Keratinocyte (primary cell): ENCODE data around the gene EIF2S3. TPM values are rescaled to one million over a fixed set of nuclear protein-coding genes. Genes with fewer than 3 reads are reported as not detected.

ENCODE experiments used
- DNase-seq: peaks from one replicate; pipeline ENCODE4 v3.0.0-alpha.2; 2011; ENCODE audit warnings: low read depth, missing footprints, low spot score
- FAIRE-seq: peaks from 2 replicates; lab custom pipeline; 2011; peaks lifted over from hg19 to GRCh38; lab: Jason Lieb, UNC
- H2AFZ ChIP-seq: 2 replicates; pipeline ENCODE4 v1.6.0; 2012; ENCODE audit warnings: low read length, control low read depth, inconsistent platforms; ENCODE audit not compliant: control insufficient read depth
- H3K27ac ChIP-seq: 2 replicates; pipeline ENCODE4 v1.5.1; 2011; ENCODE audit warnings: low read length; ENCODE audit not compliant: control insufficient read depth, insufficient read depth
- H3K27me3 ChIP-seq: 3 replicates; pipeline ENCODE4 v1.6.0; 2011; ENCODE audit warnings: low read length; ENCODE audit not compliant: control insufficient read depth, insufficient read depth; ENCODE audit errors: extremely low read depth
- H3K36me3 ChIP-seq, 2 experiments: 2 replicates in 1 of 2; 3 replicates in 1 of 2; pipeline ENCODE4 v1.5.1; 2011; ENCODE audit warnings: low read length in 2 of 2, mild to moderate bottlenecking in 1 of 2; ENCODE audit not compliant: control insufficient read depth in 2 of 2, insufficient read depth in 2 of 2; ENCODE audit errors: extremely low read depth in 1 of 2
- H3K4me1 ChIP-seq: 3 replicates; pipeline ENCODE4 v1.5.1; 2011; ENCODE audit warnings: low read length; ENCODE audit not compliant: control insufficient read depth, insufficient read depth; ENCODE audit errors: extremely low read depth
- H3K4me2 ChIP-seq: 3 replicates; pipeline ENCODE4 v1.6.0; 2011; ENCODE audit warnings: low read depth, low read length; ENCODE audit not compliant: control insufficient read depth, insufficient read depth; ENCODE audit errors: extremely low read depth
- H3K4me3 ChIP-seq, 3 experiments: fragments of 200-600 bp in 1 of 3; sonication (generic) in 1 of 3; 2 replicates in 2 of 3; 3 replicates in 1 of 3; pipeline ENCODE4 v1.5.1; 2011 to 2016; ENCODE audit warnings: low read length in 3 of 3, mild to moderate bottlenecking in 3 of 3, control low read depth in 2 of 3, inconsistent platforms in 1 of 3, low read depth in 1 of 3, mixed read lengths in 1 of 3, mixed run types in 1 of 3, moderate library complexity in 1 of 3; ENCODE audit not compliant: control insufficient read depth in 2 of 3, insufficient read depth in 2 of 3; ENCODE audit errors: extremely low read depth in 1 of 3
- H3K79me2 ChIP-seq: 2 replicates; pipeline ENCODE4 v1.6.0; 2012; ENCODE audit warnings: low read length; ENCODE audit not compliant: control insufficient read depth, insufficient read depth
- H3K9ac ChIP-seq: 3 replicates; pipeline ENCODE4 v1.6.0; 2011; ENCODE audit warnings: low read length; ENCODE audit not compliant: control insufficient read depth, insufficient read depth; ENCODE audit errors: extremely low read depth
- H3K9me1 ChIP-seq: 3 replicates; pipeline ENCODE4 v1.6.0; 2011; ENCODE audit warnings: low read length; ENCODE audit not compliant: control insufficient read depth, insufficient read depth; ENCODE audit errors: extremely low read depth
- H3K9me3 ChIP-seq: 2 replicates; pipeline ENCODE4 v1.5.1; 2012; ENCODE audit warnings: low read depth, low read length; ENCODE audit not compliant: control insufficient read depth
- H4K20me1 ChIP-seq: 3 replicates; pipeline ENCODE4 v1.6.0; 2011; ENCODE audit warnings: low read length; ENCODE audit not compliant: control insufficient read depth, insufficient read depth; ENCODE audit errors: extremely low read depth
- EZH2 ChIP-seq: IDR thresholded peaks from one replicate; pipeline ENCODE4 v1.6.1; 2012; ENCODE audit warnings: inconsistent platforms, mild to moderate bottlenecking, low read length, moderate library complexity
- dilution Hi-C: fragments of 300-500 bp; cut with MboI; formaldehyde crosslinking; loops from one replicate; pipeline ENCODE4 v1.7.0; 2020; ENCODE audit warnings: low sequenced_read_pairs; ENCODE audit not compliant: extremely low pct_ligation_motif_present
- polyA plus RNA-seq, 5 experiments: library from polyadenylated mRNA; depleted of rRNA in 3 of 5; stranded (reverse) in 3 of 5; stranded (forward) in 1 of 5; unstranded in 1 of 5; fragments of >200 nt; gene quantifications; 1 replicate in 1 of 5; 2 replicates in 3 of 5; 3 replicates in 1 of 5; pipeline versions ENCODE4 v1.2.1 to v1.2.3, GENCODE V29; 2011 to 2012; ENCODE audit warnings: missing spikeins in 2 of 5, low read depth in 1 of 5, low replicate concordance in 1 of 5
- TF ChIP-seq, protein P1 (sequence below), 3 experiments: IDR thresholded peaks in 1 of 3; conservative IDR thresholded peaks in 1 of 3; optimal IDR thresholded peaks in 1 of 3; 2 replicates in 2 of 3; 3 replicates in 1 of 3; pipeline versions ENCODE3 to v1.5.1; 2011; ENCODE audit warnings: low read length in 3 of 3, mild to moderate bottlenecking in 3 of 3, moderate library complexity in 2 of 3, control low read depth in 1 of 3, inconsistent platforms in 1 of 3; ENCODE audit not compliant: insufficient read depth in 2 of 3; ENCODE audit errors: extremely low read depth in 1 of 3

The EIF2S3 gene
- polyA plus RNA-seq, 1 donor (not counting 4 experiments of a cell fraction or from before 2014, with no cell fraction given) = 127 TPM

DNA sequence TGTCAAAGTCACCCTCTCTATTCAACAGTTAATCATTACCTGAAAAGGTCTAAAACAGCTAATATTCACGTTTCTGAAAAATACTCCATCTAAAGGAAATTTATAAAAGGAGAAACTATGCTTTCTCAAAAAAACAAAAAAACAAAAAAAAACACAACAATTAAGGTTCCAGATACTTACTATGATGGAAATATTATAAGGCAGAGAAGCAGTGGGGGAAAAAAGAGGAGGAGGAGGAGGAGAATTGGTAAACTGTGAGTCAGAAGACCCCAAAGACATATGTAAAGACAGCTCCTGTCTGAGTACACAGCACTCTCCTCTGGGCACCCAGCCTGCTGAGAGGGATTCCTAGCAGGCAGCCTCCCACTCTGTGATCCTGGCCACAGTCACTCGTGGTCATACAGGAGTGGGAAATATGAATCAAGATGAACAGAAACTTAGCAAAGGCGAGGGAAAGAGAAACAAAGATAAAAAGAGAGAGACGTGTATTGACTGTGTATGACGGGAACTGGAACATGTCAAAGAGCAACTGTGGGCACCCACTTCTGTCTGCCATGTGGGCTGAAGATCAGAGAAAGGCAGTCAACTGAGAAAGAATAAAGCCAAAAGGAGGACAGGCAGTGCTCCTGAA, 40.3 kb upstream of the EIF2S3 start:
- no peaks in the 10 kb centered on the region for H3K79me2 ChIP-seq
- no peaks in the 10 kb centered on the region for H3K27me3 ChIP-seq
- H3K9ac ChIP-seq = no peak overlapping the region
- dilution Hi-C loops = no loop called here
- FAIRE-seq (no peak), DNase-seq (no peak)
- H3K27ac ChIP-seq = no peak overlapping the region
- TF ChIP-seq EZH2 = no peak
- TF ChIP-seq, protein P1, sequence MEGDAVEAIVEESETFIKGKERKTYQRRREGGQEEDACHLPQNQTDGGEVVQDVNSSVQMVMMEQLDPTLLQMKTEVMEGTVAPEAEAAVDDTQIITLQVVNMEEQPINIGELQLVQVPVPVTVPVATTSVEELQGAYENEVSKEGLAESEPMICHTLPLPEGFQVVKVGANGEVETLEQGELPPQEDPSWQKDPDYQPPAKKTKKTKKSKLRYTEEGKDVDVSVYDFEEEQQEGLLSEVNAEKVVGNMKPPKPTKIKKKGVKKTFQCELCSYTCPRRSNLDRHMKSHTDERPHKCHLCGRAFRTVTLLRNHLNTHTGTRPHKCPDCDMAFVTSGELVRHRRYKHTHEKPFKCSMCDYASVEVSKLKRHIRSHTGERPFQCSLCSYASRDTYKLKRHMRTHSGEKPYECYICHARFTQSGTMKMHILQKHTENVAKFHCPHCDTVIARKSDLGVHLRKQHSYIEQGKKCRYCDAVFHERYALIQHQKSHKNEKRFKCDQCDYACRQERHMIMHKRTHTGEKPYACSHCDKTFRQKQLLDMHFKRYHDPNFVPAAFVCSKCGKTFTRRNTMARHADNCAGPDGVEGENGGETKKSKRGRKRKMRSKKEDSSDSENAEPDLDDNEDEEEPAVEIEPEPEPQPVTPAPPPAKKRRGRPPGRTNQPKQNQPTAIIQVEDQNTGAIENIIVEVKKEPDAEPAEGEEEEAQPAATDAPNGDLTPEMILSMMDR (optimal IDR thresholded peaks at IDR 0.05 in 1 of 3, IDR thresholded peaks at IDR 0.05 in 1 of 3, conservative IDR thresholded peaks at IDR 0.05 in 1 of 3; ENCODE audit: extremely low read depth in 1 of 3, insufficient read depth in 2 of 3, low read length in 3 of 3) = no peak
- H3K4me1 ChIP-seq = no peaks in the 10 kb centered on the region
- no peak overlapping the region for H3K4me2 ChIP-seq
- H2AFZ ChIP-seq = no peak overlapping the region
- H3K4me3 ChIP-seq = no peak overlapping the region
- H4K20me1 ChIP-seq = no peaks in the 10 kb centered on the region
- no peaks in the 10 kb centered on the region for H3K9me1 ChIP-seq
- H3K36me3 ChIP-seq = no peaks in the 10 kb centered on the region
- no peaks in the 10 kb centered on the region for H3K9me3 ChIP-seq

GRCh38 chrX:24017674-24018073, 37.1 kb upstream of the EIF2S3 start:
- Histone ChIP-seq H3K27me3 (no peaks in the 10 kb centered on the region), H4K20me1 (no peaks in the 10 kb centered on the region), H3K36me3 (no peaks in the 10 kb centered on the region), H3K9me1 (no peaks in the 10 kb centered on the region), H3K79me2 (peaks cover 3% of the 10 kb centered on the region), H3K27ac (no peak overlapping the region), H3K9me3 (no peaks in the 10 kb centered on the region), H3K9ac (no peak overlapping the region), H3K4me1 (no peaks in the 10 kb centered on the region), H2AFZ (no peak overlapping the region), H3K4me2 (no peak overlapping the region), H3K4me3 (no peak overlapping the region)
- dilution Hi-C loops = no loop called here
- TF ChIP-seq EZH2 = no peak
- TF ChIP-seq, protein P1 (optimal IDR thresholded peaks at IDR 0.05 in 1 of 3, IDR thresholded peaks at IDR 0.05 in 1 of 3, conservative IDR thresholded peaks at IDR 0.05 in 1 of 3; ENCODE audit: extremely low read depth in 1 of 3, insufficient read depth in 2 of 3, low read length in 3 of 3) = no peak
- DNase-seq (no peak), FAIRE-seq (no peak)
